ENCODE measurements around the gene PAQR4.

- TF ChIP-seq CTCF (IDR thresholded peaks at IDR 0.05): no peak
- no peak for TF ChIP-seq POLR2A (IDR thresholded peaks at IDR 0.05)
These were observed 4.6 kb downstream of the PAQR4 start for GRCh38 chr16:2973605-2974318.

All from esophagus squamous epithelium (tissue), 4 donors.